MM.1S (cell line): Measurements from ENCODE around the gene SEMA3D.

ENCODE experiments used
- DNase-seq: peaks from one replicate; pipeline ENCODE4 v3.0.0-alpha.2; 2015
- H2AFZ ChIP-seq: fragments of 300-600 bp; sonication (generic); 2 replicates; pipeline ENCODE4 v1.6.0; 2016; ENCODE audit warnings: antibody characterized with exemption, low read length
- H3F3A ChIP-seq: fragments of 300-600 bp; sonication (generic); 2 replicates; pipeline ENCODE4 v1.6.1; 2016; ENCODE audit warnings: mild to moderate bottlenecking, antibody characterized with exemption, low read length, moderate library complexity, mixed read lengths; ENCODE audit not compliant: insufficient read depth
- H3K27ac ChIP-seq: fragments of 300-600 bp; sonication (generic); 2 replicates; pipeline ENCODE4 v1.5.1; 2016; ENCODE audit warnings: mild to moderate bottlenecking, low read length
- H3K27me3 ChIP-seq: fragments of 300-600 bp; sonication (generic); replicated peaks from 2 replicates; pipeline ENCODE4 v1.6.0; 2016; ENCODE audit warnings: low read length; ENCODE audit not compliant: insufficient read depth
- H3K36me3 ChIP-seq: fragments of 300-600 bp; sonication (generic); replicated peaks from 2 replicates; pipeline ENCODE4 v1.6.1; 2016; ENCODE audit warnings: mild to moderate bottlenecking, low read length, mixed read lengths; ENCODE audit not compliant: insufficient read depth
- H3K4me1 ChIP-seq: fragments of 300-600 bp; sonication (generic); 2 replicates; pipeline ENCODE4 v1.6.1; 2016; ENCODE audit warnings: low read length, mixed read lengths
- H3K4me2 ChIP-seq: fragments of 300-600 bp; sonication (generic); 2 replicates; pipeline ENCODE4 v1.6.0; 2016; ENCODE audit warnings: low read depth, low read length
- H3K4me3 ChIP-seq: fragments of 300-600 bp; sonication (generic); 2 replicates; pipeline ENCODE4 v1.5.1; 2016; ENCODE audit warnings: low read length, mixed read lengths
- H3K79me2 ChIP-seq: fragments of 300-600 bp; sonication (generic); 2 replicates; pipeline ENCODE4 v1.6.1; 2016; ENCODE audit warnings: mixed run types, low read length, mixed read lengths
- H3K9ac ChIP-seq: fragments of 300-600 bp; sonication (generic); 2 replicates; pipeline ENCODE4 v1.6.1; 2016; ENCODE audit warnings: low read length, mixed read lengths
- H3K9me2 ChIP-seq: fragments of 300-600 bp; sonication (generic); replicated peaks from 2 replicates; pipeline ENCODE4 v1.6.1; 2016; ENCODE audit warnings: mild to moderate bottlenecking, low read length, mixed read lengths; ENCODE audit not compliant: insufficient read depth
- H3K9me3 ChIP-seq: fragments of 300-600 bp; sonication (generic); replicated peaks from 2 replicates; pipeline ENCODE4 v1.6.1; 2016; ENCODE audit warnings: mild to moderate bottlenecking, low read length, mixed read lengths; ENCODE audit not compliant: insufficient read depth
- H4K20me1 ChIP-seq: fragments of 300-600 bp; sonication (generic); 2 replicates; pipeline ENCODE4 v1.6.1; 2016; ENCODE audit warnings: mild to moderate bottlenecking, low read length, moderate library complexity, mixed read lengths; ENCODE audit not compliant: insufficient read depth
- CTCF ChIP-seq: fragments of 300-600 bp; sonication (generic); IDR thresholded peaks from 2 replicates; pipeline ENCODE4 v1.5.1; 2016; ENCODE audit warnings: antibody characterized with exemption, low read length, mixed read lengths
- EZH2 ChIP-seq: fragments of 300-600 bp; sonication (generic); optimal IDR thresholded peaks from 2 replicates; pipeline ENCODE3; 2017; ENCODE audit warnings: low read depth, mild to moderate bottlenecking, antibody characterized with exemption, low read length, mixed read lengths
- EZH2phosphoT487 ChIP-seq: fragments of 300-600 bp; sonication (generic); IDR thresholded peaks from 2 replicates; pipeline ENCODE4 v1.6.1; 2018; ENCODE audit warnings: antibody characterized with exemption, low read length

SEMA3D gene

GRCh38 chr7:85185424-85186082 is 1.3 kb downstream of the SEMA3D start:
- Histone ChIP-seq H3K4me2 (peak overlapping the region; percentile 99), H3K79me2 (no peaks in the 10 kb centered on the region), H2AFZ (peak overlapping the region; percentile 73), H3K4me3 (peak overlapping the region; percentile 73), H3K4me1 (no peaks in the 10 kb centered on the region), H3K9me3 (no peaks in the 10 kb centered on the region), H3K9me2 (no peaks in the 10 kb centered on the region), H3K36me3 (no peaks in the 10 kb centered on the region), H3F3A (peaks cover 4% of the 10 kb centered on the region; the same call in 1 of the 2 replicates), H4K20me1 (no peaks in the 10 kb centered on the region), H3K27ac (no peak overlapping the region), H3K9ac (no peak overlapping the region), H3K27me3 (0 out of 2 replicates have a peak, but pooled peaks cover 6% of the 10 kb centered on the region)
- TF ChIP-seq CTCF (no peak), EZH2 (no peak), EZH2phosphoT487 (no peak)
- DNase-seq, result no peak

GRCh38 chr7:85184599-85185423 is 2.0 kb downstream of the SEMA3D start:
- no peak for DNase-seq
- Histone ChIP-seq H3K4me3 (no peak overlapping the region), H3F3A (peaks cover 4% of the 10 kb centered on the region; the same call in 1 of the 2 replicates), H3K9me3 (no peaks in the 10 kb centered on the region), H3K9ac (no peak overlapping the region), H3K4me1 (no peaks in the 10 kb centered on the region), H3K79me2 (no peaks in the 10 kb centered on the region), H3K9me2 (no peaks in the 10 kb centered on the region), H3K27ac (no peak overlapping the region), H4K20me1 (no peaks in the 10 kb centered on the region), H2AFZ (no peak overlapping the region), H3K4me2 (peak overlapping the region; percentile 99; the same call in 1 of the 2 replicates), H3K27me3 (0 out of 2 replicates have a peak, but pooled peaks cover 6% of the 10 kb centered on the region), H3K36me3 (no peaks in the 10 kb centered on the region)
- no peak for TF ChIP-seq EZH2
- no peak for TF ChIP-seq EZH2phosphoT487
- no peak for TF ChIP-seq CTCF

- Histone ChIP-seq H3K9me3 (no peaks in the 10 kb centered on the region), H3K4me2 (no peak overlapping the region), H4K20me1 (no peaks in the 10 kb centered on the region), H3K9me2 (no peaks in the 10 kb centered on the region), H3K36me3 (no peaks in the 10 kb centered on the region), H2AFZ (no peak overlapping the region), H3F3A (peaks cover 4% of the 10 kb centered on the region; the same call in 1 of the 2 replicates), H3K27me3 (0 out of 2 replicates have a peak, but pooled peaks cover 6% of the 10 kb centered on the region), H3K4me1 (no peaks in the 10 kb centered on the region), H3K79me2 (no peaks in the 10 kb centered on the region), H3K27ac (no peak overlapping the region), H3K9ac (no peak overlapping the region), H3K4me3 (no peak overlapping the region)
- no peak for DNase-seq
- TF ChIP-seq CTCF (no peak), EZH2 (no peak), EZH2phosphoT487 (no peak)
These were observed 3.6 kb downstream of the SEMA3D start for GRCh38 chr7:85183296-85183695.
